K562 (cell line): ENCODE data around the gene PAAF1. TPM values are rescaled to one million over a fixed set of nuclear protein-coding genes. Genes with fewer than 3 reads are reported as not detected.

Experiments used
- CC2D1A ChIP-seq: fragments of 450-650 bp; IDR thresholded peaks from 2 replicates; pipeline ENCODE4 v1.6.1; 2017; ENCODE audit warnings: mild to moderate bottlenecking
- CREB3L1 ChIP-seq: fragments of 450-650 bp; IDR thresholded peaks from 2 replicates; pipeline ENCODE4 v1.6.1; 2014; ENCODE audit warnings: low read depth, mild to moderate bottlenecking, moderate library complexity, borderline replicate concordance
- MBD2 ChIP-seq: sonication (generic); IDR thresholded peaks from 2 replicates; pipeline ENCODE4 v1.6.1; 2016; ENCODE audit warnings: low read depth, borderline replicate concordance
- NFE2L1 ChIP-seq: fragments of 450-650 bp; IDR thresholded peaks from 2 replicates; pipeline ENCODE4 v1.6.1; 2016; ENCODE audit warnings: missing genetic modification characterization, low read depth, mild to moderate bottlenecking, missing compliant biosample characterization, moderate library complexity, borderline replicate concordance
- NRF1 ChIP-seq, 2 experiments: fragments of 450-650 bp; IDR thresholded peaks in 1 of 2; conservative IDR thresholded peaks in 1 of 2; 2 replicates each; pipeline ENCODE4 v1.6.1; 2014; ENCODE audit warnings: mild to moderate bottlenecking in 2 of 2
- ZNF224 ChIP-seq: sonication (generic); formaldehyde crosslinking; IDR thresholded peaks from 2 replicates; pipeline ENCODE4 v1.8.0; 2022; ENCODE audit warnings: mild to moderate bottlenecking, missing genetic modification reagents
- ZNF253 ChIP-seq: fragments of 250-450 bp; sonication (Bioruptor Pico); conservative IDR thresholded peaks from 2 replicates; pipeline ENCODE4 v1.6.1; 2021; ENCODE audit warnings: mild to moderate bottlenecking
- polyA plus RNA-seq, 8 experiments: library from polyadenylated mRNA; depleted of rRNA in 4 of 8; stranded (reverse) in 5 of 8; unstranded in 3 of 8; fragments of >200 nt; fragmentation: Nextera tagmentation in 2 of 8; fragmentation: Illumina TruSeq in 1 of 8; extraction: Ambion mirVana in 2 of 8; extraction: Trizol in 1 of 8; gene quantifications; 2 replicates each; pipeline versions ENCODE4 v1.2.1 to v1.2.3, GENCODE V29; 2011 to 2014; ENCODE audit warnings: inconsistent platforms in 1 of 8, missing spikeins in 1 of 8
- total RNA-seq, 7 experiments: library from RNA; depleted of rRNA in 6 of 7; stranded (reverse); fragments of >200 nt in 6 of 7; fragmentation: Illumina TruSeq in 2 of 7; extraction: Trizol in 2 of 7; gene quantifications; 2 replicates each; pipeline versions ENCODE4 v1.2.1 to v1.2.3, GENCODE V29; 2011 to 2021; ENCODE audit warnings: low replicate concordance in 1 of 7
- TF ChIP-seq, protein P1 (sequence below): fragments of 250-450 bp; sonication (Bioruptor Pico); IDR thresholded peaks from 2 replicates; pipeline ENCODE4 v1.5.0; 2021; ENCODE audit warnings: mild to moderate bottlenecking, moderate library complexity
- TF ChIP-seq, protein P2 (sequence below): sonication (generic); formaldehyde crosslinking; IDR thresholded peaks from 2 replicates; pipeline ENCODE4 v1.8.0; 2022; ENCODE audit warnings: mild to moderate bottlenecking, missing genetic modification reagents

The PAAF1 gene
- total and polyA plus RNA-seq, 9 of the 15 experiments (the other 6 are each of a cell fraction or from before 2014, with no cell fraction given), result 13.5 to 78.6 (median 23.3) TPM

GRCh38 chr11:73830261-73830660, 46.5 kb upstream of the PAAF1 start (continued):
- TF ChIP-seq CREB3L1 (no peak), MBD2 (no peak), ZNF224 (CRISPR knock-in tag) (no peak), NFE2L1 (no peak), ZNF253 (no peak), NRF1 (conservative IDR thresholded peaks at IDR 0.05 in 1 of 2, IDR thresholded peaks at IDR 0.05 in 1 of 2) (no peak), CC2D1A (no peak)
- TF ChIP-seq, protein P1, sequence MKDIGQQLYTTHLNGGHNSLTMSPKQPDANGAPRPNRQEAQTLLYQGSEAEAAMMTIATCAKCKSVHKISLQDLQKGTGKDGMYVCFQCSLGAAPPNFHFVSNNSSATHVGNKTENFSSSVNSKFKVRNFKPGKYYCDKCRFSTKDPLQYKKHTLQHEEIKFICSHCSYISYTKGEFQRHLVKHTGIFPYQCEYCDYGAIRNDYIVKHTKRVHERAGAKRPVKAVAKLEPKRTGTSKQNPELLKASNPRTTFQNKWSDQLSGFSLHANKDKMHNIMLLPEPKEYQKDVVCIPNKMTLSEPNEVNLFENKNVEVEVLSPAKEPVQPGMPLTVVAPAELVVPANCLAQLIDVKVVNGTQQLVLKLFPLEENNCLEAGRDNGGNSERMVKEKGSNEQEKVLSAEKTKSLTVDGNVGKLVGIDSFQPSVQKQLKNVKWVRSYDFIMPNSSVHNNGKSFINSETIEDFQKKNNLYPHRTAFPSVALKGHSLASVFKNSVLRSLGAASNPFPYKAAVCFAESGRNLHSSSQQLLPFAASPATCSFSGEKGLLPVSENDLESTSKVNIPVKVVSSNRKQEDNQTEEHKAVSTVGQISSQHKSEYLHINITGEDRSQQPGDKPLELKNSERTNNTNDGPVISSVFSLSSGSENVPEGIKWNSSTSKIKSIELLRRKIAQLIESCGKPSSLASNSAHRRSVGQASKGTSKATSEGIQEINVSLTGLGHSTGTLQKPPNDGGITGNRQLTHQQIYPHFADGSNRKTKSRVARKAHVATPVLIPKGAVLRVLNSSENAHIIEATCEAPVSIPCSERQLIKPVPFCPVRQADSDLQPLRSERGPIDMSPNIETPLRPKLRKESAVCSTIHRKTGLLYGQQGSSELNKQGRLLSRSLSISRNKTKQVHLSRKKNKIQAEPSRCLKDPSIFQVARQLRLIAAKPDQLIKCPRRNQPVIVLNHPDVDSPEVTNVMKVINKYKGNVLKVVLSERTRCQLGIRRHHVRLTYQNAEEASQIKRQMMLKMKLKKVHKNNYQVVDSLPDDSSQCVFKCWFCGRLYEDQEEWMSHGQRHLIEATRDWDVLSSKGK (CRISPR knock-in tag), result no peak
- TF ChIP-seq, protein P2, sequence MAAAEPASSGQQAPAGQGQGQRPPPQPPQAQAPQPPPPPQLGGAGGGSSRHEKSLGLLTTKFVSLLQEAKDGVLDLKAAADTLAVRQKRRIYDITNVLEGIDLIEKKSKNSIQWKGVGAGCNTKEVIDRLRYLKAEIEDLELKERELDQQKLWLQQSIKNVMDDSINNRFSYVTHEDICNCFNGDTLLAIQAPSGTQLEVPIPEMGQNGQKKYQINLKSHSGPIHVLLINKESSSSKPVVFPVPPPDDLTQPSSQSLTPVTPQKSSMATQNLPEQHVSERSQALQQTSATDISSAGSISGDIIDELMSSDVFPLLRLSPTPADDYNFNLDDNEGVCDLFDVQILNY, result no peak
